ENCODE data around the gene ANKLE2. TPM values are rescaled to one million over a fixed set of nuclear protein-coding genes. Genes with fewer than 3 reads are reported as not detected.

ANKLE2 gene
- total RNA-seq, 1 donor from 2014 or later, result 59.1 TPM

DNA sequence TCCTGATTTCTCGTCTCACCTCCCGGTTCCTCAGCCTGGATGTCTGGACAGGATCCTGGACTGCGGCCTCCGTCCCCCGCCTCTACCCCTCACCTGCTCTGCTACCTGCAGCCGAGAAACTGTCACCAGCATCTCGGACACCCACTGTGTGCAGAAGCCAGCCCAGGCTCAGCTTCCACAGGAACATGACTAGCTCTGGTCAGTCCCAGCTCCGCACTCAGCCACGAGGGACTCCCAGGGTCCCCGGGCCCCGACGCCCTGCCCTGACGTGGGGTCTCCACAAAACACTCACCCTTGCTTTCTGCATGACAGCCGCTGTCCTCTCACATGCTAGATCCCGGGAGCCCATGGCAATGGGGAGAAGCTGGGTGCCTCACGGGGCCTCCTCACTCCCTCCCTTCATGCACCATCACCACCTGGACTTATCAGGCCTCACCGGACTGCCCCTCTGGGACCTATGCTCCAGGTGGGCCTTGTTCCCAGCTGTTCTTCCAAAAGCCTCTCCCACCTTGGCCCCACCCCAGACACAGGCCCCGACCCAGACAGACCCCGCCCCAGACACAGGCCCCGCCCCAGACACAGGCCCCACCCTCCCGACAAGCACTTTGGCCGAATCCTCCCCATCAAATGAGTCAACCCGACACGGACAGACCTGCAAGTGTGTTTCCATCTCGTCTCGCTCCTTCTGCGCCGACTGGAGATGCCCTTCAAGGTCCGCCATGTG, 26.9 kb upstream of the ANKLE2 start:
- no peak overlapping the region for H3K4me3 ChIP-seq
- TF ChIP-seq, protein P1, sequence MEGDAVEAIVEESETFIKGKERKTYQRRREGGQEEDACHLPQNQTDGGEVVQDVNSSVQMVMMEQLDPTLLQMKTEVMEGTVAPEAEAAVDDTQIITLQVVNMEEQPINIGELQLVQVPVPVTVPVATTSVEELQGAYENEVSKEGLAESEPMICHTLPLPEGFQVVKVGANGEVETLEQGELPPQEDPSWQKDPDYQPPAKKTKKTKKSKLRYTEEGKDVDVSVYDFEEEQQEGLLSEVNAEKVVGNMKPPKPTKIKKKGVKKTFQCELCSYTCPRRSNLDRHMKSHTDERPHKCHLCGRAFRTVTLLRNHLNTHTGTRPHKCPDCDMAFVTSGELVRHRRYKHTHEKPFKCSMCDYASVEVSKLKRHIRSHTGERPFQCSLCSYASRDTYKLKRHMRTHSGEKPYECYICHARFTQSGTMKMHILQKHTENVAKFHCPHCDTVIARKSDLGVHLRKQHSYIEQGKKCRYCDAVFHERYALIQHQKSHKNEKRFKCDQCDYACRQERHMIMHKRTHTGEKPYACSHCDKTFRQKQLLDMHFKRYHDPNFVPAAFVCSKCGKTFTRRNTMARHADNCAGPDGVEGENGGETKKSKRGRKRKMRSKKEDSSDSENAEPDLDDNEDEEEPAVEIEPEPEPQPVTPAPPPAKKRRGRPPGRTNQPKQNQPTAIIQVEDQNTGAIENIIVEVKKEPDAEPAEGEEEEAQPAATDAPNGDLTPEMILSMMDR (IDR thresholded peaks at IDR 0.05), result no peak
- TF ChIP-seq EZH2phosphoT487 (IDR thresholded peaks at IDR 0.05) (no peak), EZH2 (IDR thresholded peaks at IDR 0.05) (no peak)
- H3K27me3 Mint-ChIP-seq (ENCODE audit: insufficient read depth, low read depth), result peaks cover 4% of the 10 kb centered on the region
- H4K20me1 ChIP-seq (ENCODE audit: low read depth), result no peaks in the 10 kb centered on the region
- no peaks in the 10 kb centered on the region for H3F3A ChIP-seq (ENCODE audit: low read depth)
- H3K79me2 ChIP-seq (ENCODE audit: low read depth), result no peaks in the 10 kb centered on the region
- H3K4me2 ChIP-seq, result no peak overlapping the region
- H3K9me3 Mint-ChIP-seq, result no peaks in the 10 kb centered on the region
- H3K9me3 ChIP-seq (ENCODE audit: low read depth), result no peaks in the 10 kb centered on the region
- no peaks in the 10 kb centered on the region for H3K4me1 ChIP-seq
- H3K27me3 ChIP-seq, result no peaks in the 10 kb centered on the region
- H3K4me1 Mint-ChIP-seq, result no peaks in the 10 kb centered on the region
- no peak overlapping the region for H3K27ac Mint-ChIP-seq
- peaks cover 47% of the 10 kb centered on the region for H3K36me3 Mint-ChIP-seq
- no peak for DNase-seq (ENCODE audit: low spot score)
- H3K27ac ChIP-seq, result no peak overlapping the region
- no peak overlapping the region for H2AFZ ChIP-seq (replicated peaks)
- no peak overlapping the region for H3K9ac ChIP-seq
- no peaks in the 10 kb centered on the region for H3K36me3 ChIP-seq
- H3K4me3 Mint-ChIP-seq, result no peak overlapping the region

DNA sequence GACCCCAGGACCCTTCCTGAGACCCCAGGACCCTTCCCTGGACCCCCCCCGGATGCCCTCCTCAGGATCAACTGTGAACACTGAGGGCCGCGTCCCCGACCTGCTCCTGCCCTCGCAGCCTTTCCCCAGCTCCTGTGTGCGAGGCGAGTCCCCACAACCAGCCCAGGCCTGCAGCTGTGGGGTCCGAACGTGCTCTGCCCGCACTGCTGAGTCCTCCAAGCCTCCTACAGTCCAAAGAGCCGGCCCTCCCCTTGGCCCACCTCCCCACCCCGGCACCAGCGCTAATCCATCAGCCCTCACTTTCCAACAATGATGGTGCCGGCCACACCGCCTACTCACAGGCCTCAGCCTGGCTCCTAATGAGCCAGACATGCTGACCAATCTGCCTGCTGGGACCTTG, 26.2 kb upstream of the ANKLE2 start:
- no peak for DNase-seq (ENCODE audit: low spot score)
- Histone ChIP-seq H2AFZ (replicated peaks) (no peak overlapping the region), H3K4me1 (no peaks in the 10 kb centered on the region), H3K9ac (no peak overlapping the region), H3K9me3 (ENCODE audit: low read depth) (no peaks in the 10 kb centered on the region), H3K36me3 (no peaks in the 10 kb centered on the region), H3K4me2 (no peak overlapping the region), H3K27ac (no peak overlapping the region), H3K79me2 (ENCODE audit: low read depth) (no peaks in the 10 kb centered on the region), H3F3A (ENCODE audit: low read depth) (no peaks in the 10 kb centered on the region), H3K4me3 (no peak overlapping the region), H4K20me1 (ENCODE audit: low read depth) (no peaks in the 10 kb centered on the region), H3K27me3 (no peaks in the 10 kb centered on the region)
- H3K27ac Mint-ChIP-seq, result peak overlapping the region; percentile 69
- H3K27me3 Mint-ChIP-seq (ENCODE audit: insufficient read depth, low read depth), result peaks cover 4% of the 10 kb centered on the region
- no peak for TF ChIP-seq EZH2phosphoT487 (IDR thresholded peaks at IDR 0.05)
- no peak for TF ChIP-seq EZH2 (IDR thresholded peaks at IDR 0.05)
- TF ChIP-seq, protein P1 (IDR thresholded peaks at IDR 0.05), result no peak
- no peaks in the 10 kb centered on the region for H3K9me3 Mint-ChIP-seq
- H3K4me1 Mint-ChIP-seq, result no peaks in the 10 kb centered on the region
- no peak overlapping the region for H3K4me3 Mint-ChIP-seq
- H3K36me3 Mint-ChIP-seq, result peaks cover 47% of the 10 kb centered on the region

DNA sequence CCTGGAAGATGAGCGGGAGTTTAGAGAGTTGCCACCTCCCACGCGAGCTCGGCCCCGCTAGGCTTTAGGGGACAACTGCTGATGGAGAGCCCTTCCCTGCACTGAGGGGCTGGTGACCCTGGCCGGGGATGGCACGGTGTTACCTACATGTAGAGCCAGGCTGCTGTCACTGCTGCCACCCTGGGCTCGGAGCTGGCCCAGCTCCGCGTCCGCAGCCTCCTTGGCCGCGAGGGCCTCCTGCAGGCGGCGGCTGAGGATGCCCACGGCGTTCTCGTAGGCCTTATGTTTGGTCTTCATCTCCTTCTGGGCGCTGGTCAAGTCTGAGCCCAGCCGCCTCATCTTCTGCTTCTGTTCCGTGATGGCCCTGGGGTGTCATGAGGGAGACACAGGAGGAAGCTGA, 24.6 kb upstream of the ANKLE2 start:
- Histone ChIP-seq H3F3A (ENCODE audit: low read depth) (no peaks in the 10 kb centered on the region), H3K27ac (no peak overlapping the region), H4K20me1 (ENCODE audit: low read depth) (no peaks in the 10 kb centered on the region), H3K4me1 (no peaks in the 10 kb centered on the region), H3K9me3 (ENCODE audit: low read depth) (no peaks in the 10 kb centered on the region), H3K4me2 (no peak overlapping the region), H2AFZ (replicated peaks) (no peak overlapping the region), H3K36me3 (no peaks in the 10 kb centered on the region), H3K27me3 (no peaks in the 10 kb centered on the region), H3K4me3 (no peak overlapping the region), H3K9ac (no peak overlapping the region), H3K79me2 (ENCODE audit: low read depth) (no peaks in the 10 kb centered on the region)
- Mint-ChIP-seq H3K27me3 (ENCODE audit: insufficient read depth, low read depth) (peaks cover 4% of the 10 kb centered on the region), H3K4me1 (no peaks in the 10 kb centered on the region), H3K27ac (no peak overlapping the region), H3K4me3 (no peak overlapping the region), H3K9me3 (no peaks in the 10 kb centered on the region), H3K36me3 (peaks cover 42% of the 10 kb centered on the region)
- TF ChIP-seq, protein P1 (IDR thresholded peaks at IDR 0.05), result no peak
- TF ChIP-seq EZH2 (IDR thresholded peaks at IDR 0.05) (no peak), EZH2phosphoT487 (IDR thresholded peaks at IDR 0.05) (no peak)
- no peak for DNase-seq (ENCODE audit: low spot score)
